Esophagus squamous epithelium (tissue), 4 donors: ENCODE results near the gene PILRA.
"Not testable (repeated sequence)": the region's sequence is repeated elsewhere in the genome, so short reads cannot be mapped to it uniquely, and the experiment has no call there.

Experiments used
- POLR2A ChIP-seq, 4 donors: fragments of 450-650 bp; IDR thresholded peaks; one replicate each; pipeline ENCODE4 v1.6.1; 2017; ENCODE audit warnings: antibody characterized with exemption in 4 of 4, mild to moderate bottlenecking in 4 of 4, moderate library complexity in 3 of 4
- TF ChIP-seq, protein P1 (sequence below), 6 experiments: fragments of 450-650 bp in 4 of 6; fragments of 200-600 bp in 2 of 6; sonication (generic) in 2 of 6; IDR thresholded peaks; one replicate each; pipeline ENCODE4 v1.5.1; 2016 to 2019; ENCODE audit warnings: antibody characterized with exemption in 6 of 6, mild to moderate bottlenecking in 4 of 6, moderate library complexity in 4 of 6

DNA sequence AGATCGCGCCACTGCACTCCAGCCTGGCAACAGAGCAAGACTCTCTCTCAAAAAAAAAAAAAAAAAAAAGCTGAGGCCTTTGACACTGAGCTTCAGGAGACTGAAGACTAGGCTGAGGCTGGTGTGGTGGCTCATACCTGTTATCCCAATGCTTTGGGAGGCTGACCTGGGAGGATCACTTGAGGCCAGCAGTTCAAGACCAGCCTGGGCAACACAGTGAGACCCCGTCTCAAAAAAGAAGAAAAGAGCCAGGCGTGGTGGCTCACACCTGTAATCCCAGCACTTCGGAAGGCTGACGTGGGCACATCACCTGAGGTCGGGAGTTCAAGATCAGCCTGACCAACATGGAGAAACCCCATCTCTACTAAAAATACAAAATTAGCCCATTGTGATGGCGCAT is 74.1 kb downstream of the PILRA start:
- TF ChIP-seq, protein P1, sequence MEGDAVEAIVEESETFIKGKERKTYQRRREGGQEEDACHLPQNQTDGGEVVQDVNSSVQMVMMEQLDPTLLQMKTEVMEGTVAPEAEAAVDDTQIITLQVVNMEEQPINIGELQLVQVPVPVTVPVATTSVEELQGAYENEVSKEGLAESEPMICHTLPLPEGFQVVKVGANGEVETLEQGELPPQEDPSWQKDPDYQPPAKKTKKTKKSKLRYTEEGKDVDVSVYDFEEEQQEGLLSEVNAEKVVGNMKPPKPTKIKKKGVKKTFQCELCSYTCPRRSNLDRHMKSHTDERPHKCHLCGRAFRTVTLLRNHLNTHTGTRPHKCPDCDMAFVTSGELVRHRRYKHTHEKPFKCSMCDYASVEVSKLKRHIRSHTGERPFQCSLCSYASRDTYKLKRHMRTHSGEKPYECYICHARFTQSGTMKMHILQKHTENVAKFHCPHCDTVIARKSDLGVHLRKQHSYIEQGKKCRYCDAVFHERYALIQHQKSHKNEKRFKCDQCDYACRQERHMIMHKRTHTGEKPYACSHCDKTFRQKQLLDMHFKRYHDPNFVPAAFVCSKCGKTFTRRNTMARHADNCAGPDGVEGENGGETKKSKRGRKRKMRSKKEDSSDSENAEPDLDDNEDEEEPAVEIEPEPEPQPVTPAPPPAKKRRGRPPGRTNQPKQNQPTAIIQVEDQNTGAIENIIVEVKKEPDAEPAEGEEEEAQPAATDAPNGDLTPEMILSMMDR (IDR thresholded peaks at IDR 0.05) = not testable (repeated sequence)
- TF ChIP-seq POLR2A (IDR thresholded peaks at IDR 0.05) = not testable (repeated sequence)
